Left cardiac atrium (tissue), 4 donors: ENCODE results near the gene AP5S1. TPM values are rescaled to one million over a fixed set of nuclear protein-coding genes. Genes with fewer than 3 reads are reported as not detected.
A peak's percentile ranks its signal among the peaks of the same experiment; 100 is the strongest.

Source experiments
- ATAC-seq, 2 donors: fragments of 200-7000 bp; cut with Tn5 transposase; one replicate each; pipeline ENCODE4 v1.9.1; 2020; ENCODE audit warnings: mild to moderate bottlenecking in 2 of 2, moderate library complexity in 2 of 2
- DNase-seq: peaks from one replicate; pipeline ENCODE4 v3.0.0-alpha.2; 2020
- intact Hi-C, 2 donors: fragments of 100-400 bp; cut with DNase I; formaldehyde crosslinking; loops; one replicate each; pipeline versions ENCODE4 v1.14.1 to v1.15.1; 2022 to 2023
- total RNA-seq, 2 donors: library from RNA; stranded (reverse); fragmentation: NEBNext Ultra II Directional; extraction: Animal tissue kit (Norgen Biotek cat#: 25700); gene quantifications; one replicate each; pipeline ENCODE4 v1.2.1, GENCODE V29; 2021
- donor health status: DM: no; HTN: yes; CAD: no.
- donor health status: DM: no; HTN: yes; CAD: no; lungs with severe emphysema.
- donor health status: DM: yes; HTN: yes; CAD: no.
- donor health status: Dilated cardiomyopathy.

Gene AP5S1
- total RNA-seq, 2 donors from 2014 or later, result 11.8 to 14.7 TPM

- intact Hi-C loops, result no loop called here
These were observed 17.7 kb upstream of the AP5S1 start for GRCh38 chr20:3802524-3803239.

GRCh38 chr20:3803289-3803688 lies 17.1 kb upstream of the AP5S1 start:
- DNase-seq, result peak; percentile 19
- ATAC-seq, result no peak
- intact Hi-C loops, result no loop called here

More at GRCh38 chr20:3802524-3803239, 17.7 kb upstream of the AP5S1 start:
- ATAC-seq (no peak), DNase-seq (no peak)

GRCh38 chr20:3803854-3804253 lies 16.5 kb upstream of the AP5S1 start:
- peak; percentile 19 for DNase-seq
- no peak for ATAC-seq
- intact Hi-C loops, result no loop called here

- DNase-seq, result no peak
- intact Hi-C loops, result no loop called here
- no peak for ATAC-seq
These were observed 16.0 kb upstream of the AP5S1 start for GRCh38 chr20:3804254-3804751.

- DNase-seq (peak; percentile 13), ATAC-seq (no peak)
- intact Hi-C loops, result no loop called here
These were observed 15.6 kb upstream of the AP5S1 start for GRCh38 chr20:3804781-3805180.

GRCh38 chr20:3808544-3808943 lies 11.8 kb upstream of the AP5S1 start:
- DNase-seq (no peak), ATAC-seq (no peak)
- intact Hi-C loops, result no loop called here

GRCh38 chr20:3811467-3812258 lies 8.7 kb upstream of the AP5S1 start:
- intact Hi-C loops, result no loop called here
- ATAC-seq, result peak; percentile 91 to 92
- DNase-seq, result peak; percentile 98

GRCh38 chr20:3812259-3812681 lies 8.1 kb upstream of the AP5S1 start:
- DNase-seq (no peak), ATAC-seq (no peak)
- intact Hi-C loops, result no loop called here

- ATAC-seq (no peak), DNase-seq (no peak)
- intact Hi-C loops, result no loop called here
These were observed 7.1 kb upstream of the AP5S1 start for GRCh38 chr20:3812975-3813847.

GRCh38 chr20:3813848-3814581 lies 6.3 kb upstream of the AP5S1 start:
- DNase-seq (no peak), ATAC-seq (no peak)
- intact Hi-C loops, result no loop called here

- DNase-seq (no peak), ATAC-seq (no peak)
- intact Hi-C loops, result no loop called here
These were observed 5.3 kb upstream of the AP5S1 start for GRCh38 chr20:3814928-3815495.

- intact Hi-C loops, result no loop called here
- ATAC-seq, result no peak
These were observed 4.5 kb upstream of the AP5S1 start for GRCh38 chr20:3815703-3816315.

GRCh38 chr20:3818155-3819151 lies 1.9 kb upstream of the AP5S1 start:
- ATAC-seq, result peak; percentile 29 to 50
- peak; percentile 79 for DNase-seq
- intact Hi-C loops, result no loop called here

More at GRCh38 chr20:3815703-3816315, 4.5 kb upstream of the AP5S1 start:
- DNase-seq, result no peak

GRCh38 chr20:3819411-3820047 lies 818 bp upstream of the AP5S1 start:
- DNase-seq (no peak), ATAC-seq (no peak)
- intact Hi-C loops, result loop anchor here (1.0 to 5.0 kb wide), 2 partner anchors 33 to 37 kb away; partner anchors contain the start of genes CENPB (in 1 of the 2) and SPEF1 (in 1 of the 2)

GRCh38 chr20:3820901-3821727 lies 767 bp downstream of the AP5S1 start:
- no peak for DNase-seq
- intact Hi-C loops, result loop anchor here (1.0 to 5.0 kb wide), 2 partner anchors 35 to 39 kb away; partner anchors contain the start of genes CENPB (in 1 of the 2) and SPEF1 (in 1 of the 2)
- ATAC-seq, result no peak
